Endothelial cell of umbilical vein (primary cell): ENCODE results near the gene RPP25L. TPM values are rescaled to one million over a fixed set of nuclear protein-coding genes. Genes with fewer than 3 reads are reported as not detected.

Experiments
- BruUV-seq: library from RNA; stranded (reverse); fragments of 400-500 nt; replicated peaks from 2 replicates; lab custom pipeline; 2021; lab: Mats Ljungman, UMichigan
- CTCF ChIA-PET: fragments of 300-600, 350-600 bp; sonication (Branson Sonifier 250); formaldehyde crosslinking; loops from one replicate; lab custom pipeline; 2021; ENCODE audit warnings: antibody characterized with exemption, inconsistent platforms; lab: Charles Lee
- POLR2A ChIA-PET: fragments of 300-600, 350-600 bp; sonication (Branson Sonifier 250); formaldehyde crosslinking; loops from one replicate; lab custom pipeline; 2021; ENCODE audit warnings: antibody characterized with exemption, inconsistent platforms; lab: Charles Lee
- DNase-seq: peaks from one replicate; pipeline ENCODE4 v3.0.0-alpha.2; 2011; ENCODE audit warnings: low read depth, low spot score
- FAIRE-seq: peaks from 2 replicates; lab custom pipeline; 2011; peaks lifted over from hg19 to GRCh38; lab: Jason Lieb, UNC
- H2AFZ ChIP-seq: 2 replicates; pipeline ENCODE4 v1.6.0; 2012; ENCODE audit warnings: low read depth, low read length, control low read depth, inconsistent platforms
- H3K27ac ChIP-seq: 2 replicates; pipeline ENCODE4 v1.5.1; 2011; ENCODE audit warnings: low read depth, mild to moderate bottlenecking, control low read depth, low read length, moderate library complexity; ENCODE audit not compliant: insufficient read depth
- H3K27me3 ChIP-seq, 2 experiments: 2 replicates each; pipeline versions ENCODE4 v1.6.0 to v1.6.1; 2011; ENCODE audit warnings: low read length in 2 of 2, mixed read lengths in 1 of 2; ENCODE audit not compliant: control insufficient read depth in 2 of 2, insufficient read depth in 2 of 2
- H3K36me3 ChIP-seq, 2 experiments: 2 replicates in 1 of 2; 3 replicates in 1 of 2; pipeline ENCODE4 v1.5.1; 2011; ENCODE audit warnings: low read length in 2 of 2, mild to moderate bottlenecking in 1 of 2, moderate library complexity in 1 of 2; ENCODE audit not compliant: control insufficient read depth in 2 of 2, insufficient read depth in 2 of 2; ENCODE audit errors: extremely low read depth in 1 of 2
- H3K4me1 ChIP-seq: 3 replicates; pipeline ENCODE4 v1.5.1; 2011; ENCODE audit warnings: mild to moderate bottlenecking, low read length; ENCODE audit not compliant: control insufficient read depth, insufficient read depth; ENCODE audit errors: extremely low read depth
- H3K4me2 ChIP-seq: 2 replicates; pipeline ENCODE4 v1.6.1; 2011; ENCODE audit warnings: low read length, control low read depth, mixed read lengths; ENCODE audit not compliant: insufficient read depth
- H3K4me3 ChIP-seq, 3 experiments: fragments of 200-600 bp in 1 of 3; sonication (generic), shearing (Covaris generic) in 1 of 3; replicated peaks in 1 of 3; 2 replicates each; pipeline ENCODE4 v1.5.1; 2011 to 2016; ENCODE audit warnings: control low read depth in 3 of 3, low read length in 3 of 3, mild to moderate bottlenecking in 2 of 3, inconsistent platforms in 1 of 3, low read depth in 1 of 3, moderate library complexity in 1 of 3; ENCODE audit not compliant: insufficient read depth in 1 of 3
- H3K79me2 ChIP-seq: 2 replicates; pipeline ENCODE4 v1.6.0; 2012; ENCODE audit warnings: low read length, inconsistent platforms; ENCODE audit not compliant: control insufficient read depth, insufficient read depth
- H3K9ac ChIP-seq: replicated peaks from 2 replicates; pipeline ENCODE3; 2011; ENCODE audit warnings: low read length, control low read depth; ENCODE audit not compliant: insufficient read depth; ENCODE audit errors: extremely low read depth
- H3K9me1 ChIP-seq: replicated peaks from 3 replicates; pipeline ENCODE4 v1.6.0; 2011; ENCODE audit warnings: mild to moderate bottlenecking, low read length; ENCODE audit not compliant: control insufficient read depth, insufficient read depth; ENCODE audit errors: extremely low read depth
- H3K9me3 ChIP-seq: replicated peaks from 2 replicates; pipeline ENCODE4 v1.5.1; 2012; ENCODE audit warnings: low read length, inconsistent platforms; ENCODE audit not compliant: control insufficient read depth, insufficient read depth
- H4K20me1 ChIP-seq: replicated peaks from 2 replicates; pipeline ENCODE3; 2011; ENCODE audit warnings: mild to moderate bottlenecking, low read length; ENCODE audit not compliant: control insufficient read depth, insufficient read depth; ENCODE audit errors: extremely low read depth
- EZH2 ChIP-seq: IDR thresholded peaks from 2 replicates; pipeline ENCODE4 v1.6.1; 2012; ENCODE audit warnings: borderline replicate concordance, low read depth, mild to moderate bottlenecking, moderate library complexity, low read length, inconsistent platforms; ENCODE audit not compliant: severe bottlenecking
- POLR2AphosphoS5 ChIP-seq: IDR thresholded peaks from 2 replicates; pipeline ENCODE4 v1.6.1; 2012; ENCODE audit warnings: low read depth, mild to moderate bottlenecking, control low read depth, low read length, moderate library complexity; ENCODE audit not compliant: insufficient read depth
- dilution Hi-C: fragments of 300-500 bp; cut with MboI; formaldehyde crosslinking; loops from one replicate; pipeline ENCODE4 v1.15.0; 2019; ENCODE audit warnings: low sequenced_read_pairs; ENCODE audit not compliant: extremely low pct_ligation_motif_present
- intact Hi-C: fragments of 100-400 bp; cut with micrococcal nuclease; formaldehyde crosslinking; loops from one replicate; pipeline ENCODE4 v1.10.0; 2022
- polyA plus RNA-seq, 4 experiments: library from polyadenylated mRNA; depleted of rRNA in 3 of 4; stranded (reverse) in 3 of 4; unstranded in 1 of 4; fragments of >200 nt; gene quantifications; 2 replicates each; pipeline versions ENCODE4 v1.2.1 to v1.2.3, GENCODE V29; 2011 to 2012; ENCODE audit warnings: missing spikeins in 1 of 4
- total RNA-seq: library from RNA; stranded (reverse); gene quantifications from 2 replicates; pipeline ENCODE4 v1.2.3, GENCODE V29; 2021
- TF ChIP-seq, protein P1 (sequence below), 2 donors: IDR thresholded peaks; 1 replicate in 1 of 2; 2 replicates in 1 of 2; pipeline ENCODE4 v1.5.1; 2011; ENCODE audit warnings: low read length in 2 of 2, mild to moderate bottlenecking in 2 of 2, moderate library complexity in 2 of 2, control low read depth in 1 of 2, inconsistent platforms in 1 of 2, low read depth in 1 of 2; ENCODE audit not compliant: insufficient read depth in 1 of 2; ENCODE audit errors: extremely low read depth in 1 of 2

RPP25L gene
- total and polyA plus RNA-seq, 2 donors (not counting 3 experiments of a cell fraction or from before 2014, with no cell fraction given), result 15.7 to 41.0 TPM

GRCh38 chr9:34576597-34577399 is 35.1 kb downstream of the RPP25L start:
- BruUV-seq, result no TSS peak
- no peaks in the 10 kb centered on the region for H3K9me1 ChIP-seq
- no peaks in the 10 kb centered on the region for H3K79me2 ChIP-seq
- no peak overlapping the region for H2AFZ ChIP-seq
- ChIA-PET POLR2A (no interaction called here), CTCF (interaction anchor here (1.1 to 8.5 kb wide), 4 partner anchors 15 to 173 kb away, joined by 5 to 106 read pairs (median 8); no protein-coding TSS in a partner anchor)
- no peaks in the 10 kb centered on the region for H3K9me3 ChIP-seq
- H3K4me2 ChIP-seq, result no peak overlapping the region
- no peak for TF ChIP-seq POLR2AphosphoS5
- TF ChIP-seq EZH2, result no peak
- TF ChIP-seq, protein P1, sequence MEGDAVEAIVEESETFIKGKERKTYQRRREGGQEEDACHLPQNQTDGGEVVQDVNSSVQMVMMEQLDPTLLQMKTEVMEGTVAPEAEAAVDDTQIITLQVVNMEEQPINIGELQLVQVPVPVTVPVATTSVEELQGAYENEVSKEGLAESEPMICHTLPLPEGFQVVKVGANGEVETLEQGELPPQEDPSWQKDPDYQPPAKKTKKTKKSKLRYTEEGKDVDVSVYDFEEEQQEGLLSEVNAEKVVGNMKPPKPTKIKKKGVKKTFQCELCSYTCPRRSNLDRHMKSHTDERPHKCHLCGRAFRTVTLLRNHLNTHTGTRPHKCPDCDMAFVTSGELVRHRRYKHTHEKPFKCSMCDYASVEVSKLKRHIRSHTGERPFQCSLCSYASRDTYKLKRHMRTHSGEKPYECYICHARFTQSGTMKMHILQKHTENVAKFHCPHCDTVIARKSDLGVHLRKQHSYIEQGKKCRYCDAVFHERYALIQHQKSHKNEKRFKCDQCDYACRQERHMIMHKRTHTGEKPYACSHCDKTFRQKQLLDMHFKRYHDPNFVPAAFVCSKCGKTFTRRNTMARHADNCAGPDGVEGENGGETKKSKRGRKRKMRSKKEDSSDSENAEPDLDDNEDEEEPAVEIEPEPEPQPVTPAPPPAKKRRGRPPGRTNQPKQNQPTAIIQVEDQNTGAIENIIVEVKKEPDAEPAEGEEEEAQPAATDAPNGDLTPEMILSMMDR (IDR thresholded peaks at IDR 0.05; ENCODE audit: extremely low read depth in 1 of 2, insufficient read depth in 1 of 2, low read depth in 1 of 2, low read length in 2 of 2), result no peak
- H3K27ac ChIP-seq, result no peak overlapping the region
- H4K20me1 ChIP-seq, result no peaks in the 10 kb centered on the region
- FAIRE-seq, result no peak
- H3K36me3 ChIP-seq, result no peaks in the 10 kb centered on the region
- no peak for DNase-seq
- dilution Hi-C loops (no loop called here), intact Hi-C loops (no loop called here)
- H3K4me3 ChIP-seq, result no peak overlapping the region
- peaks cover 54% of the 10 kb centered on the region in 2 experiments for H3K27me3 ChIP-seq
- no peak overlapping the region for H3K9ac ChIP-seq
- H3K4me1 ChIP-seq, result no peaks in the 10 kb centered on the region
